ENCODE data around the gene KRTAP10-7. TPM values are rescaled to one million over a fixed set of nuclear protein-coding genes. Genes with fewer than 3 reads are reported as not detected.

KRTAP10-7 gene
- total RNA-seq, 1 donor from 2014 or later, result not detected

DNA sequence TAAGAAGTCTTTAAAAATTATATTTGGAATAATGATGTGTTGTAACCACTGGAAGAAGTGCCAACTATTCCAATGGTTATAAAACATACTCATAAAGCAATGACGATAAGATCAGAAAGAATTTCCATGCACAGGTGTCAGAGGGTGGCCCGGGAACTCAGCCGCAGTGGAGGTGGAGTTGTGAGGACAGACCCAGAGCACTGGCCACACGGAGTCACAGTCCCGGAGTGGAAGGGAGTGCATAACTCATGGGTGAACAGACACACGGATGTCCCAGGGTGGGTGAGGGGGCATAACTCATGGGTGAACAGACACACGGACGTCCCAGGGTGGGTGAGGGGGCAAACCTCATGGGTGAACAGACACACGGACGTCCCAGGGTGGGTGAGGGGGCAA lies 24.4 kb upstream of the KRTAP10-7 start:
- no peak overlapping the region for H3K27ac ChIP-seq (ENCODE audit: low read depth, low read length)
- H2AFZ ChIP-seq (ENCODE audit: low read depth, low read length), result no peak overlapping the region
- Mint-ChIP-seq H3K27me3 (ENCODE audit: low read depth, unreplicated experiment) (peaks cover 13% of the 10 kb centered on the region), H3K27ac (ENCODE audit: unreplicated experiment) (no peak overlapping the region), H3K36me3 (ENCODE audit: low read depth, unreplicated experiment) (peaks cover 4% of the 10 kb centered on the region), H3K4me1 (ENCODE audit: low read depth, unreplicated experiment) (peaks cover 4% of the 10 kb centered on the region), H3K4me3 (ENCODE audit: unreplicated experiment) (no peak overlapping the region), H3K9me3 (ENCODE audit: unreplicated experiment) (peaks cover 23% of the 10 kb centered on the region)
- no peaks in the 10 kb centered on the region for H4K20me1 ChIP-seq (ENCODE audit: insufficient read depth, low read length)
- TF ChIP-seq, protein P1, sequence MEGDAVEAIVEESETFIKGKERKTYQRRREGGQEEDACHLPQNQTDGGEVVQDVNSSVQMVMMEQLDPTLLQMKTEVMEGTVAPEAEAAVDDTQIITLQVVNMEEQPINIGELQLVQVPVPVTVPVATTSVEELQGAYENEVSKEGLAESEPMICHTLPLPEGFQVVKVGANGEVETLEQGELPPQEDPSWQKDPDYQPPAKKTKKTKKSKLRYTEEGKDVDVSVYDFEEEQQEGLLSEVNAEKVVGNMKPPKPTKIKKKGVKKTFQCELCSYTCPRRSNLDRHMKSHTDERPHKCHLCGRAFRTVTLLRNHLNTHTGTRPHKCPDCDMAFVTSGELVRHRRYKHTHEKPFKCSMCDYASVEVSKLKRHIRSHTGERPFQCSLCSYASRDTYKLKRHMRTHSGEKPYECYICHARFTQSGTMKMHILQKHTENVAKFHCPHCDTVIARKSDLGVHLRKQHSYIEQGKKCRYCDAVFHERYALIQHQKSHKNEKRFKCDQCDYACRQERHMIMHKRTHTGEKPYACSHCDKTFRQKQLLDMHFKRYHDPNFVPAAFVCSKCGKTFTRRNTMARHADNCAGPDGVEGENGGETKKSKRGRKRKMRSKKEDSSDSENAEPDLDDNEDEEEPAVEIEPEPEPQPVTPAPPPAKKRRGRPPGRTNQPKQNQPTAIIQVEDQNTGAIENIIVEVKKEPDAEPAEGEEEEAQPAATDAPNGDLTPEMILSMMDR (IDR thresholded peaks at IDR 0.05; ENCODE audit: insufficient read depth, low read depth, low read length), result no peak
- TF ChIP-seq EZH2 (IDR thresholded peaks at IDR 0.05; ENCODE audit: insufficient read depth, low read length), result no peak
- H3K79me2 ChIP-seq (ENCODE audit: insufficient read depth, low read length), result no peaks in the 10 kb centered on the region
- H3K9me3 ChIP-seq (ENCODE audit: insufficient read depth, low read depth, low read length), result peaks cover 14% of the 10 kb centered on the region
- H3K4me3 ChIP-seq (ENCODE audit: insufficient read depth, low read depth, low read length), result no peak overlapping the region
- FAIRE-seq (no peak), DNase-seq (ENCODE audit: low read depth) (no peak)
- H3K36me3 ChIP-seq (ENCODE audit: insufficient read depth, low read length), result no peaks in the 10 kb centered on the region
- H3K4me2 ChIP-seq (ENCODE audit: low read length), result no peak overlapping the region
- no peaks in the 10 kb centered on the region for H3K27me3 ChIP-seq (ENCODE audit: insufficient read depth, low read length)
- H3K4me1 ChIP-seq (ENCODE audit: insufficient read depth, low read length), result no peaks in the 10 kb centered on the region
- no peak overlapping the region for H3K9ac ChIP-seq (ENCODE audit: low read length)

DNA sequence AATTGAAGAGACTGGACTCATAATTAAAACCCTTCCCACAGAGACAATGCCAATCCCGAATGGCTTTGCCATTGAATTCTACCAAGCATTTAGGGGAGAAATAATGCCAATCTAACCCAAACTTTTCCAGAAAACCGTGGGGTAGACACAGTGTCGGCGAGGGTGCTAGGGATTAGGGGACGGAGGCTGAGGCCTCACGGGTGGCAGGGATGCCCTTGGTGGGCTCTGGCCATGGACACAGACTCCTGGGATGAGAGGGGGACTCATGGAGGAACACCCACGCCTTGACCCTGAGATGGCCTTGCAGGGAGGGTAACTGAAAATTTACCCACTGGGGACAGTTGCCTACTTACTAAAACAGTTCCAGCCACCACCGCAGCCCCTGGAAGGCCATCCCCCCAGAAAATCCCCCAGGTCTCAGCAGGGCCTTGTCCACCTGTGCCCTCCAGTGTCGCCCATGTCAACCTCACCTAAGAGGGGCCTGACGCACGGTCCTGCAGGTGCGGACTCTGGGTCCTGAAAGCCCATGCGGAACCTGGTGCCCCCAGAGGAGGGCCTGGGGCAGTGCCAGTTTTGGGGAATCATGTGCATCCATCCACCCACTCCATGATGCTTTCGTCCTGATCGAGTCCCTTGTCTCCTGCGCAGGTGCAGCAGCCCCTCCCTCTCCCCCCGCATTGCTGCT lies 21.9 kb upstream of the KRTAP10-7 start:
- no peak overlapping the region for H3K27ac ChIP-seq (ENCODE audit: low read depth, low read length)
- H3K9ac ChIP-seq (ENCODE audit: low read length), result no peak overlapping the region
- no peaks in the 10 kb centered on the region for H3K27me3 ChIP-seq (ENCODE audit: insufficient read depth, low read length)
- no peak for TF ChIP-seq EZH2 (IDR thresholded peaks at IDR 0.05; ENCODE audit: insufficient read depth, low read length)
- TF ChIP-seq, protein P1 (IDR thresholded peaks at IDR 0.05; ENCODE audit: insufficient read depth, low read depth, low read length), result no peak
- Mint-ChIP-seq H3K4me1 (ENCODE audit: low read depth, unreplicated experiment) (no peaks in the 10 kb centered on the region), H3K36me3 (ENCODE audit: low read depth, unreplicated experiment) (no peaks in the 10 kb centered on the region), H3K4me3 (ENCODE audit: unreplicated experiment) (no peak overlapping the region), H3K9me3 (ENCODE audit: unreplicated experiment) (peaks cover 31% of the 10 kb centered on the region), H3K27me3 (ENCODE audit: low read depth, unreplicated experiment) (peaks cover 23% of the 10 kb centered on the region), H3K27ac (ENCODE audit: unreplicated experiment) (no peak overlapping the region)
- H3K36me3 ChIP-seq (ENCODE audit: insufficient read depth, low read length), result no peaks in the 10 kb centered on the region
- no peak for DNase-seq (ENCODE audit: low read depth)
- H3K4me1 ChIP-seq (ENCODE audit: insufficient read depth, low read length), result no peaks in the 10 kb centered on the region
- no peak overlapping the region for H3K4me2 ChIP-seq (ENCODE audit: low read length)
- H4K20me1 ChIP-seq (ENCODE audit: insufficient read depth, low read length), result no peaks in the 10 kb centered on the region
- H2AFZ ChIP-seq (ENCODE audit: low read depth, low read length), result no peak overlapping the region
- no peak for FAIRE-seq
- no peak overlapping the region for H3K4me3 ChIP-seq (ENCODE audit: insufficient read depth, low read depth, low read length)
- H3K9me3 ChIP-seq (ENCODE audit: insufficient read depth, low read depth, low read length), result peaks cover 10% of the 10 kb centered on the region
- H3K79me2 ChIP-seq (ENCODE audit: insufficient read depth, low read length), result no peaks in the 10 kb centered on the region

Measured in astrocyte (in vitro differentiated cells and primary cell).